Activated naive CD4-positive, alpha-beta T cell treated with anti-CD3 and anti-CD28 coated beads, Interleukin-2, amount 50 U/mL, for 16 hours (primary cell): ENCODE measurements around the gene ATG4B.

ENCODE experiments used
- DNase-seq: peaks from one replicate; pipeline ENCODE4 v3.0.0-alpha.2; 2020

ATG4B gene

GRCh38 chr2:241695651-241696050, 58.2 kb downstream of the ATG4B start:
- DNase-seq, result no peak

GRCh38 chr2:241701149-241701398, 63.6 kb downstream of the ATG4B start:
- no peak for DNase-seq

GRCh38 chr2:241701399-241702154, 64.1 kb downstream of the ATG4B start, which contains the start of gene ING5:
Gene ING5 (plus strand): TSS chr2:241702039. CDS start chr2:241702066, 27 bp downstream.
- peak; percentile 98 for DNase-seq

GRCh38 chr2:241702155-241703031, 64.9 kb downstream of the ATG4B start:
- peak; percentile 95 for DNase-seq

GRCh38 chr2:241703032-241703604, 65.6 kb downstream of the ATG4B start:
- no peak for DNase-seq

GRCh38 chr2:241706537-241706936, 69.0 kb downstream of the ATG4B start:
- DNase-seq, result no peak

GRCh38 chr2:241708879-241709278, 71.4 kb downstream of the ATG4B start:
- DNase-seq, result no peak

- no peak for DNase-seq
Measured at GRCh38 chr2:241719093-241719492, 81.6 kb downstream of the ATG4B start.

- DNase-seq, result no peak
Measured at GRCh38 chr2:241720099-241720498, 82.6 kb downstream of the ATG4B start.

- no peak for DNase-seq
Measured at GRCh38 chr2:241720560-241720959, 83.1 kb downstream of the ATG4B start.

GRCh38 chr2:241721852-241722251, 84.4 kb downstream of the ATG4B start:
- DNase-seq, result no peak

- no peak for DNase-seq
Measured at GRCh38 chr2:241722896-241723454, 85.5 kb downstream of the ATG4B start.
